ENCODE data around the gene KRT32.
"Not testable (repeated sequence)": the region's sequence is repeated elsewhere in the genome, so short reads cannot be mapped to it uniquely, and the experiment has no call there.

KRT32 gene

DNA sequence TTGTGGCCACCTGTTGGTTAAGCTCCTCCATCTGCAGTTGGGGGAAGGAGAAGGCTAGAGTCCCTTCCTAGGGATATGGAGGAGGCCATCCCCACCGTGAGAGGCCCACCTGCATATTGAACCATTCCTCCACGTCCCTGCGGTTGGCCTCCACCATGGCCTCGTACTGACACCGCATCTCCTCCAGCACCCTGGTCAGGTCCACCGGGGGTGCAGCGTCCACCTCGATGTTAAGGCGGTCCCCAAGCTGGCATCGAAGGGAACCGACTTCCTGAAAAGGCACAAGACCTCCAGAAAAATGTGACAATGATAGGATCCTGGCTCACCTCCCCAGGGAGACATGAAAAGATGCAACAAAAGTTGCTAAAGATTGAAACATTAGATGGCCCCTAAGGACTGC is 3.0 kb downstream of the KRT32 start:
- no peak for DNase-seq (ENCODE audit: low read depth)

DNA sequence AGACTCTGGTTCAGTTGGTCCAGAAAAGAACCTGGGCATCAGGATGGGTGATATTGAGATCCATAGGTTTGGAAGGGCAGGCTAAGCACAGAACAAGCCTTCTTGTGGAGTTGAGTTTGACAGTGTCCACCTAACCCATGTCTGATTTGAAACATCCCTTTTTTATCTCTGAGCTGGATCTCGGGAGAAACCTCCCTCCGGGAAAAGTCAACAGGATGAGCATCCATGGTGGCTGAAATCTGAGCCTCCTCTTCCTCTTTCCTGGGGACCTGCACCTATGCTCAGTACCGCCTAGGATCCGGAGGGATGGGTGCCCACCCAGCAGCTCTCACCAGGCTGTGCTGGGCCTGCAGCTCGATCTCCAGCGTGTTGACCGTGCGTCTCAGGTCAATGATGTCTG is 3.4 kb downstream of the KRT32 start:
- no peak for DNase-seq (ENCODE audit: low read depth)

DNA sequence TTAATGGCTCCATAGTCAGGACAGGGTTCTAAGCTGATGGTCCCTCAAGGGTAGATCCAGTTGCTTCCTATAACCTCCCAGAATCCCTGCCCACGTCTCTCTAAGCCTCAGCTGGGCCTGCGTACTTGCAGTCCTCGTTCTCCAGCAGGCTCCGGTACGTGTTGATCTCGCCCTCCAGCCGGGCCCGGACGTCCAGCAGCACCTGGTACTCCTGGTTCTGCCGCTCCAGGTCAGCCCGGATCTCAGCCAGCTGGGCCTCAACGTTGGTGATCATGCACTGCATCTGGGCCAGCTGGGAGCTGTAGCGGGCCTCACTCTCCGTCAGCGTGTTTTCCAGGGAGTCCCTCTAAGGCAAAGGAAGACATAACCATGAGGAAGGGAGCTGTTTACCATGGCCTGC is 4.5 kb downstream of the KRT32 start:
- DNase-seq (ENCODE audit: low read depth), result no peak

DNA sequence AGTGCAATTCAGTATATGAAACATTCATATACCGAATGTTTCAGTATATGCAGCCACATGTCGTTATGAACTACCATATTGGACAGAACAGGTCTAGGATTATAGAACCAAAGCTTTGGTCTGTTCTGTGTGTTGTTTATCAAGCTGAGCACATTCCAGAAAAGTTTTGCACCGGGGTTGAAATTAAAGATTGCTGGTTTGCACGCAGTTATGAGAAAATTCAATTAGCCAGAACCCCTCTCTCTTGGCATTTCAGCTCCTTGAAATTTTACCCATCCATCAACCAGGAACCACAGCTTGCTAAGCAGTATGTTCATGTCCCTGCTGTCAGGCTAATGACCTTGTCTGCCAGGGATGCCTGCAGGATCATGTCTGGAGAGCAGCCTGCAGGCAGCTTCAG is 9.5 kb downstream of the KRT32 start:
- no peak for DNase-seq (ENCODE audit: low read depth)

DNA sequence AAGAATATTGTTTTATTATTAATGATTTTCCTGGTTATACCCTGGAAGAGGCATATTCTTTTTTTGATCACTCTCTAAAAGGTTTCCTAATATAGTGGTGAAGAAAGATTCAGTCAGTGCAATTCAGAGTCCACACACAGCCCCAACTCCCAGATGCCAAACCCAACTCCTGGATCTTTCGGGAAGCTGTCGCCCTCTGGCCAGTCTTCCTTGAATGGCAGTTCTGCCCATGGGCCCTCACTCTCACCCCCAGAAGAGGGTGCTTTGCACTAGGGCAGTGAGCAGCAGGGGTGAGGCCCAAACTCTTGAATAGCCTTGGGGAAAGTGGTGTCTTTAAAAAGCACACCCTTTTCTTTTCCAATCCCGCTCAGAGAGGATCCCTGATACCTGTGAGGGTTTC is 11.0 kb downstream of the KRT32 start:
- DNase-seq (ENCODE audit: low read depth), result no peak

DNA sequence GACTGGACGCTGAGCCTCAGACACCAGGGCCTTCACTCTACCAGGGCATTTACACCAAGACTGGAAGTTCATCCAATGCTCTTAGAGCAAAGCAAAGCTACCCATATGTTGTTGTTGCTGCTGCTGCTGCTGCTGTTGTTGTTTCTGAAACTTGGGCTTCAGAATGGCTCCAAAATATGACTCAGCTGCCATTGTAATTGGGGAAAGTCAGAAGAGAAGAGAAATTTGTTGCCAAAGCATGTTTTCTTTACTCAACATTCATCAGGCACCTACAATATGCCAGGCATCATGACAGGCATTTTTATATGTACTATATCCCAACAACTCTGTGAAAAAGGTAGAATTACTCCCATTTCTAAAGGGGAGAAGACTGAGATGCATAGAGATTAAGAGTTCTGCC is 11.9 kb downstream of the KRT32 start:
- DNase-seq (ENCODE audit: low read depth), result peak; percentile 41

DNA sequence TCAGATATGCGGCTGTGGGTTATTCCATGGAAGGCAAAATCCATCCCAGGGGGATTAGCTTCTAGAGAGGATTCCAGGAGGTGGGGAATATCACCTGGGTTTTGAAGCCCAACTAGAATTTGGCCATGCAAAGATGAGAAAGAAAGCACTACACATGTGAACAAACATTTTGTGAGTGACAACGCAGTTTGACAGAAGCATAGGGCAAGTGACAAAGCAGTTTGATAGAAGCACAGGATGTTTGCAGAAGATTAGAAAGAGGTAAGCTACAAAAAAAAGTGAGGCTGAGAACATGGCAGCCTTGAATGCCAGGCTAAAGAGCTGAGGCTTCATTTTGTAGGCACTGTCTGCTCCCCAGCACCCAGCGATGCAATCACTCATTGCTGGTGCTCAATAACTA is 14.1 kb downstream of the KRT32 start:
- no peak for DNase-seq (ENCODE audit: low read depth)

DNA sequence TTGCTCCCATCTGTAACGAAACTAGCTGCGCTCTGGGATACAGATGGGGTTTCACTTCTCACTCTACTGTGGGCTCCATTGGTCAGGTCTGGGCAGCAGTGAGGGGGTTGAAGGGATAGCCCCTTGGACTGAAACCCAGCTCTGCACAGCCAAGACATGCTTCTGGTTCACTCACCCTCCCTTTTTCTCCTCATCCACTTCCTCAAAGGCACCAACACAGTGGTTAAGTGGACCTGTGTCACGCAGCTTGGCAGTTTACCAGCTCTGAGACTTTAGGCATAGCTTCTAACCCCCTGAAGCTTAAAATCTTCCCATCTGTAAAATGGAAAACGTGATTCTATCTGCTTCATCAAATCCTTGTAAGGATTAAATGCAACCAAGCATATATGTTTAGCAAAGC is 14.9 kb downstream of the KRT32 start:
- no peak for DNase-seq (ENCODE audit: low read depth)

DNA sequence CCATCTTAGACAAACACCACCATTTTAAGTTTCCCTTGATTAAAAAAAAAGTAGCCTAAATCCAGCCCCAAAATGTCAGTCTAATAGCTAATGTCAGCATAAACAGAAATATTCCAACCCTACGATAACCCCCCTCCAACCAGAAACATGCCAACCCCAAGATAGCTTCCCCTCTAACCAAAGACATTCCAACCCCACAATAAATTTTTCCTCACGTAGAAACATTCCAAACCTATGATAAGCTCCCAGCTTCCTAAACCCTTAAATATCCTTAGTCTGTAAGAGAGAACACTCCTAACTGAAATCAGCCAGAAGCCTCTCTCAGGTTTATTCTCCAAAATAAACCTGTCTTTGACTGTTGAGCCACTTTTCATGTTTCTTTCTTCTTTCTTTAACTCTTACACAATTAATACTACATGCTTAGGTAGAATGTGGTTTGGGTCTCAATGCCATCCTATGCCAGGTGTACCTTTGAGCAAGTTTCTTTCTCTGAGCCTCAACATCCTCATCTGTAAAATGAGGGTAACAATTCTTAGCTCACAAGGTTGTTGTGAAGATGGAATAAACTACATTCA is 15.9 kb downstream of the KRT32 start:
- DNase-seq (ENCODE audit: low read depth), result no peak

DNA sequence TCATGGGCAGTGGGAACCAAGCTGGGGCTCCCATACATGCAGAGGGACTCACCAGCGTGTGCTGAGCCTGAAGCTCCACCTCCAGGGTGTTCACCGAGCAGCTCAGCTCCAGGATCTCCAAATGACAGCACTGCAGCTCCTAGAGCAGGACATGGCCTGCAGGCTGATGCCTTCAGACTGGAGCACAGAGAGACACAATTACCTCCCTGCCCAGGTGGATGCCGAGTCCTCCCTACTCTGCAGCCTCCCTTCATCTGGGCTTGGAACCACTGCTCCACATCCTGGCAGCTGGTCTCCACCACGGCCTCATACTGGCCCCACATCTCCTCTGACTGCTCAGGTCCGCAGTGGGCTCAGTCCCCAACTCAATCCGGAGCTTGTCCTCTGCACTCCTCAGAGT is 18.2 kb downstream of the KRT32 start:
- DNase-seq (ENCODE audit: low read depth), result no peak

DNA sequence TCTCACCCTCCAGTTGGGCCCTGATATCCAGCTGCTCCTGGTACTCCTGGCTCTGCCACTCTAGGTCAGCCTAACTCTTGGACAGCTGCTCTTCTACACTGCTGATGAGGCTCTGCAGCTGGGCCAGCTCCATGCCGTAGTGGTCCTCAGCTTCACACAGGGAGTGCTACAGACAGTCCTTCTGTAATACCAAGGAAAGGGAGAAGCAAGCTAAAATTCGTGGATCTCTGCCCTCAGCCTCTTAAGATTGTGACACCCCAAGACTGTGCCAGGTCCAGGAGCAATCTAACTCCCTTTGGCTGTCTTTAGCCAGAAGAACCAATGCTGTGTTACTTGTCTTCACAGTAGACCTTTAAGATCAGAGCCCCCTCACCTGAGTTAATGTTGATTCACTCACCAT is 18.7 kb downstream of the KRT32 start:
- no peak for DNase-seq (ENCODE audit: low read depth)

DNA sequence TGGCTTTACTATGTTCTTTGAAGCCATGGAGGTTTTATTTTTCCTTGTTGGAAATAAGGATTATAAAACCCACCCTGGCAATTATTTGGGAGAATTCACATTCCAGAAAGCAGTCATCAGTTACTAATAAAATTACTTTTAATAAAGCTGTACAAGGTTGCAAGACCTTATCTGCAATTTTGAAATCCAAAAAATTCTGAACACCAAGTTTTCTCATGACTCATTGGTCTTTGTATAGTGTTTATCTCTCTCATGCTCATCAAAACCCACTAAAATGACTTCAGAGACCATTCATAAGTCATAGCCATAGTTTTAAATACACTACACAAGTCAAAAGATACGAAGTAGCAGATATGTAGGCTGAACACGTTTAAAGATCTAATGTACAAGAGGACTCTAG is 20.4 kb downstream of the KRT32 start:
- DNase-seq (ENCODE audit: low read depth), result no peak

DNA sequence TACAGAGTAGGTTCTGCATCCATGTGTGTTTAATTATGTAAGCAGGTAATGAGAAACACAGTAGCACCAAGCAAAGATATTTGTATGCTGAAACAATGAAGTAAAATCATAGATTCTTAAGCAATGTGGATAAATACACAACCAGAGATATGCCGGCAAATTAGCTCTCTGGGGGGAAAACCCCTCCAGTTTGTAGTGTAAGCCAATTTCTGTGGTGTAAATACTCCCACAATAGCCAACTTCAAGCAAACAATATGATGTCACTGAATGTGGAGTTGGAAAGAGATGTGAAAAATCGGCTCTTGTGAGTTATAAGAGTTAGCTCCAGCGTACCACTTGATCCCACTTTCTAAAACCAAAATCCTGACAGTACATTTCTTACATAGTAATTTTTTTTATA is 22.5 kb downstream of the KRT32 start:
- no peak for DNase-seq (ENCODE audit: low read depth)

DNA sequence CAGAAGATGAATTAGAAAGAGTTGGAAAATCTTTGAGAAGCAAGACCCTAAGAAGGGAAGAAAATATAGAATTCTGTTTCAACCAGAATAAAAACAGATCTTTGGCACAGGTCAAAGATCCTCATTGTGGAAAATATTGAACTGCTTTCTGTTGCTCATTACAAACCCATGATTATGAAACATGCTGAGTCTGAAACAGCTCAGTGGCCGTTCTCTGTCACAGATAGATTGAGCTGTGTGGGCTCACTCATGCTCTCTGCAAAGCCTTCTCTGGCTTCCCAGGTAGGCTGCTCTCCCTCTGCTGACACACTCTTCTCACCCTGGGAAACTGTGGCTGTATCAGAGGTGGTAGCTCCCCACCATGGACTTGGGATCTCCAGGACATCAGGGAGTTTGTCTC is 23.0 kb downstream of the KRT32 start:
- peak; percentile 36 for DNase-seq (ENCODE audit: low read depth)

DNA sequence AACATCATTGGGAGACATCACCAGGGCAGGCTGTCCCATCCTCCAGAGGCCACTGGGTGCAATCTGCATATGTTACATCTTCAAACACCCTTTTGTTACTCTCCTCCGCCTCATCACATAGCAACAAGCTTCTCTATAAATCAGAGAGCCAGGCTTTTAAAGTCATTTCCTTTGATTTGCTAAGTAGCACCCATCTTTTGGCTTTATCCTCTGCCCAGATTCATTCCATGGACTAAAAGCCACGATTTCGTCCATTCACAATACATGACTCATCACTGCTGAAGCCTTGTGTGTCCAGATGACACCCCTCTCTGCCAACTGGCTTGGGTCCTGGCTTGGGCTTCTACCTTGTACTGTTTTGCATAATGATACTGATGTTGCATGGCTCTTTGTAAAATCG is 24.4 kb downstream of the KRT32 start:
- DNase-seq (ENCODE audit: low read depth), result no peak

DNA sequence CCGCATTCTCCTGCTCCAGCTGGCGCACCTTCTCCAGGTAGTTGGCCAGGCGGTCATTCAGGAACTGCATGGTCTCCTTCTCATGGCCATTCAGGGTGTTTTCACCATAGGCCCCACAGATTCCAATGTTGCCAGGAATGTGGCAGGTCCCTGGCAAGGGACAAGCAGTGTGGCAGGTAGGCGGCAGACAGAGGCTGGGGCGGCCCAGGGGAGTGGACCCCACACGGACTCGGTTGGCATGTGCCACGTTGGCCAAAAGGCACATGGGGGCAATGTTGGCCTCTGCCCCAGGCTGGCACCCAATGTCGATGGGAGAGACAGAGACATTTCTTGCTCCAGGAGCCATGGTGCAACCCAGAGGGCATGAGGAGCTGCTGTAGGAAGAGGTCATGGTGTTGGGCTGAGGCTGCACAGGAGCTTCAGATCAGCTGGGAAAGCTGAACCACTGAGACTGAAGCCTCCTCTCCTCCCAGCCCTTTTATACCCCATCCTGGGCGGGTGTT is 26.6 kb downstream of the KRT32 start, which contains the start of gene KRT38:
Gene KRT38 (minus strand): TSS at position 453 of the 503 bp plus-strand sequence. CDS start 62 bp downstream, at position 391.
- no peak for DNase-seq (ENCODE audit: low read depth)

DNA sequence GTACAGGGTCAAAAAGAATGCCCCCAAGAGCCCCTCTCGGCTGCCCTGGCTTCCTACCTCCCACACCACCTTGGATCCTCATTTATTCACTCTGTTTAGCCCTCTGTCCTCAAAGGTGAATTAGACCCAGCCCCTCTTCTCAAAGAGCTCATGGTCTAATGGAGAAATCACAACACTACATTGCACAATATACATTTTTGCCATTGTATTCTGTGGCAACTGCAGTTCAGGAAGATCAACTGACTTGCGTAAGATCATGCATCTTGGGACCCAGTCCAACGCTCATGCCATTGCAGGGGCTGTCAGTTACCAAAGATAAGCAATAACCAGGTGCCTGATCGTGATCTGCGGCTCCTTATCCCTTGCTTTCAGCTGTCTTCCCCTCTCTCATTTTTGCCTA is 27.8 kb downstream of the KRT32 start:
- DNase-seq (ENCODE audit: low read depth), result no peak

DNA sequence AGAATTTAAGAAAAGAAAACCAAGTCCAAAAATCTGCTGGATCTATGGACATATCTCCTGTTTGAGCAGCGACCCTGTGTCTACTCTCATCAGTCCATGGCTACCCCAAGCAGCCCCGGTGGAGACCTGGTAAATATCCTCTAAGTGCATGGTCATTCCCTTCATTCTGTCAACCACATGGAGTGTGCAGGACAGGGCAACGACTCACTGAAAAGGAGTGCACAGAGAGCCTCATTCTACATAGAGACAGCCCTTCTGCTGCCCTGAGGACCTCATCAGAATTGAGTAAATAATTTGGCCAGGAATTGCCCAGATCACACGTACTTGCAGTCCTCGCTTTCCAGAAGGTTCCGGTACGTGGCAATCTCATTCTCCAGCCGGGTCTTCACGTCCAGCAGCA is 29.4 kb downstream of the KRT32 start:
- DNase-seq (ENCODE audit: low read depth), result no peak

DNA sequence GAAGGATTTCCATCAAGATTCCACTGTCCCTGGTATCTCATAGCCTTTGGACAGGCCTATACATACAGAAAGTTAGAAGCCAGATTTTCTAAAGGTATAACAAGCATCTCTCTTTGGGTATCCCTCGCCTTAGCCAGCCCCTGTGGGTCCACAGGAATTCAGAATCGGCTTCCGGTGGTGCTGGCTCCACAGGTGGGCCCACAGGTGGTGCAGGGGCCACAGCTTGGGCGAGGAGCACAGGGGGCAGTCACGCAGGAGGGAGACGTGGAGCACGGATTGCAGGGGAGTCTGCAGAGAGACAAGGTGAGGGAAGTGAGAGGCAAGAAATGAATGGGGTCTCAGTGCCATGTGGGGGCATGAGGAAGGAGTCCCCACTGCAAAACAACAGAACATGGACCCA is 29.9 kb downstream of the KRT32 start:
- DNase-seq (ENCODE audit: low read depth), result no peak

DNA sequence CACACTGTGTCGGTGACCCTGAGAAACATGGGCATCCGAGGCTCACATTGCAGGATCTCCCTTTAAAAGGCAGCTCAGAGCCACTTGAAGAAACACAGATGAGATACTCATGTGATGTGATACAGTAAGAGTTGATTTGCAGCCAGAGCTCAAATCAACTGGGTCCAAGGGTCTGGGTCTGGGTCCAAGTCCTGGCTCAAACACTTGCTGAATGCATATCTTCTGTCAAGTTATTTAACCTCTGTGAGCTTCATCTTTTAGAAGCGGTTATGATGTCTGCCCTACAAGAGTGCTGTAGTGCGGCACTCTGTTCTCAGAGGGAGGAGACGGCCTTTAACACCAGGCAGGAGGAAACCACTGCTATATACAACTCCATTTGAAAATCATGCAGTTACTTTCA is 32.8 kb downstream of the KRT32 start:
- no peak for DNase-seq (ENCODE audit: low read depth)

DNA sequence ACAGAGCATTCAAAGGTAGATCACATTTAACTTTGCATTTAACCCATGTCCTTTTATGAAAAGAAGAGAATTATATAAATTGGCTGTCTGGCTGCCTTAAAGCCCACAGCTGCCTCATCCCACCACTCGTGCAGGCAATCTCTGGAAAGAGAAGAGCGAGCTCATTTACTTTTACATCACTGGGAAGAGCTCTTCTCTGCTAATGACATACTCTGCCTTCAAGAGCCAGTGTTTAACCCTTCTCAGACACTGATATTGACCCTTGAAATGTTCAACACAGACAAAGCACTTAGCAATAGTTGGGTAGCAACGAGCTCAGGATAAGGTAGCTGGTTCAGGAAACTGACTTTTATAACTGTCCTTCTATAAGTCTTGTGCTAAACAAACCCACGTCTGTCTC is 33.2 kb downstream of the KRT32 start:
- no peak for DNase-seq (ENCODE audit: low read depth)

DNA sequence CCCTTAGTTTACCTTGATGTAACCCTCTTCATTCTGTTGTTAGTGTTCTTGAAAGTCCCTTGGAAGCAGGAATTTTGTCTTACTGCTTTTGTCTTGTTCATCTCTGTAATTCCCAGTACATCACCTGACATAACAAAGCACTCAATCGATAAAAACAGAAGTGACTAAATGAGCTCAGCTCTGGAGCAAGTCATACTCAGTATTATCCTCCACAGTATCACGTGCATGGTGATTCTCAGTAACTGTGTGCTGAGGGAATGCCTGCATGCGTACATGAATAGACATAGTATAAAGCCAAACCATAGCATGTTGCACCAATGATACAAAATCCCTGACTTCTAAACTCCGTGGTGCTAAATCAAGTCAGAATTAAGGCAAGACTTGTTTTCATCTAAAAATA is 33.6 kb downstream of the KRT32 start:
- DNase-seq (ENCODE audit: low read depth), result no peak

DNA sequence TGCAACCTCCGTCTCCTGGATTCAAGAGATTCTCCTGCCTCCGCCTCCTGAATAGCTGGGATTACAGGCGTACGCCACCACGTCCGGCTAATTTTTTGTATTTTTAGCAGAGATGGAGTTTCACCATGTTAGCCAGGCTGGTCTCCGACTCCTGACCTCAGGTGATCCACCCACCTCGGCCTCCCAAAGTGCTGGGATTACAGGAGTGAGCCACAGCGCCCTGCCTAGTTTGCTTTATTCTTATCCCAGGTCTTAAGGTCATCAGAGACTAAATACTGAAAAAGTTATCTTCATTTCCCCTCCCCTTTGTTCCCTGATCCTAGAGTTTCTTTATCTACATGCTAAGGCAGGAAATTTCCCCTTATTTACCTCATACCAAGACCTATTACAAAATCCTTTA is 36.8 kb downstream of the KRT32 start:
- DNase-seq (ENCODE audit: low read depth), result not testable (repeated sequence)

DNA sequence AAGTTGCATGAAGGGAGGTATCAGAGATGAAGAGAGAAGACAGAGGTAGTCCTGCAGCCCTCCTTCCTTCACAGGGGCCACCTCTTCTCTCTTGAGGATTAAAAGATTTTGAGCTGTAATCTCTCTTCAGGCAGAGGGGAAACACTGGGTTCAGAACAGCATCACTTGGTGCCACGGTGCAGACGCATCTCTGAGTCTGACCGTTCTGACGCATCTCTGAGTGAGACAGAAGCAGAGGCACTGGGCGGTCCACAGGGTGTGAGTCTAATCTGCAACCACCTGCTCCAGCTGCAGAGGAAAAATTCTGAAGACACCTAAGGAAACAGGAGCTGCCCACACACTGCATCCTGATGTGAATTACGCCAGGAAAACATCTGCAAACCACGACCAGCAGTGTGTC is 37.5 kb downstream of the KRT32 start:
- DNase-seq (ENCODE audit: low read depth), result no peak
